CD14-positive monocyte (primary cell): ENCODE measurements around the gene SMAD3. TPM values are rescaled to one million over a fixed set of nuclear protein-coding genes. Genes with fewer than 3 reads are reported as not detected.
A peak's percentile ranks its signal among the peaks of the same experiment; 100 is the strongest.

Source experiments
- DNase-seq, 3 donors: peaks; one replicate each; pipeline ENCODE4 v3.0.0-alpha.2; 2011 to 2022
- H2AFZ ChIP-seq: 2 replicates; pipeline ENCODE4 v1.6.0; 2012; ENCODE audit warnings: mild to moderate bottlenecking, low read depth, low read length, inconsistent platforms; ENCODE audit not compliant: insufficient read depth, poor library complexity, severe bottlenecking
- H3K27ac ChIP-seq, 2 donors: 1 replicate in 1 of 2; 2 replicates in 1 of 2; pipeline ENCODE4 v1.5.1; 2012 to 2013; ENCODE audit warnings: low read length in 2 of 2, control low read depth in 1 of 2, inconsistent platforms in 1 of 2, low read depth in 1 of 2, mild to moderate bottlenecking in 1 of 2
- H3K27me3 ChIP-seq, 2 donors: one replicate each; pipeline versions ENCODE4 v1.6.0 to v1.6.1; 2011 to 2013; ENCODE audit warnings: low read length in 2 of 2; ENCODE audit not compliant: control insufficient read depth in 2 of 2, insufficient read depth in 2 of 2
- H3K36me3 ChIP-seq, 2 donors: replicated peaks in 1 of 2; 1 replicate in 1 of 2; 2 replicates in 1 of 2; pipeline versions ENCODE4 v1.5.1 to v1.6.1; 2012 to 2013; ENCODE audit warnings: low read length in 2 of 2, control low read depth in 1 of 2, inconsistent platforms in 1 of 2, mild to moderate bottlenecking in 1 of 2; ENCODE audit not compliant: insufficient read depth in 2 of 2, control insufficient read depth in 1 of 2
- H3K4me1 ChIP-seq, 2 donors: 1 replicate in 1 of 2; 2 replicates in 1 of 2; pipeline versions ENCODE4 v1.5.1 to v1.6.1; 2012 to 2013; ENCODE audit warnings: low read length in 2 of 2, control low read depth in 1 of 2, inconsistent platforms in 1 of 2, mild to moderate bottlenecking in 1 of 2, moderate library complexity in 1 of 2; ENCODE audit not compliant: insufficient read depth in 2 of 2, control insufficient read depth in 1 of 2
- H3K4me2 ChIP-seq: replicated peaks from 2 replicates; pipeline ENCODE3; 2012; ENCODE audit warnings: low read length, moderate library complexity, mild to moderate bottlenecking; ENCODE audit not compliant: poor library complexity, severe bottlenecking; ENCODE audit errors: extremely low read depth
- H3K4me3 ChIP-seq, 3 experiments: fragments of 200-600 bp in 1 of 3; sonication (generic) in 1 of 3; replicated peaks in 1 of 3; 1 replicate in 2 of 3; 2 replicates in 1 of 3; pipeline ENCODE4 v1.5.1; 2011 to 2013; ENCODE audit warnings: low read length in 3 of 3, mild to moderate bottlenecking in 3 of 3, control low read depth in 2 of 3, low read depth in 2 of 3, inconsistent platforms in 1 of 3, moderate library complexity in 1 of 3
- H3K79me2 ChIP-seq: 2 replicates; pipeline ENCODE4 v1.6.0; 2012; ENCODE audit warnings: mild to moderate bottlenecking, control low read depth, inconsistent platforms, low read length, moderate library complexity; ENCODE audit not compliant: insufficient read depth
- H3K9ac ChIP-seq: 2 replicates; pipeline ENCODE4 v1.6.0; 2017; ENCODE audit warnings: low read length, mild to moderate bottlenecking; ENCODE audit not compliant: insufficient read depth, poor library complexity, severe bottlenecking
- H3K9me3 ChIP-seq, 2 donors: replicated peaks in 1 of 2; 1 replicate in 1 of 2; 2 replicates in 1 of 2; pipeline versions ENCODE4 v1.5.1 to v1.6.1; 2012 to 2013; ENCODE audit warnings: low read length in 2 of 2, control low read depth in 1 of 2; ENCODE audit not compliant: control insufficient read depth in 1 of 2, insufficient read depth in 1 of 2
- H4K20me1 ChIP-seq: 2 replicates; pipeline ENCODE4 v1.6.0; 2012; ENCODE audit warnings: mild to moderate bottlenecking, low read length, control low read depth, moderate library complexity; ENCODE audit not compliant: insufficient read depth
- H3K27ac Mint-ChIP-seq, 7 donors: one replicate each; pipeline ENCODE4 v1.8.0; 2020; ENCODE audit warnings: mild to moderate bottlenecking in 7 of 7, mixed read lengths in 7 of 7, moderate library complexity in 6 of 7, inconsistent platforms in 2 of 7
- H3K27me3 Mint-ChIP-seq, 3 donors: one replicate each; pipeline ENCODE4 v1.8.0; 2021 to 2022; ENCODE audit warnings: low read depth in 3 of 3, mild to moderate bottlenecking in 3 of 3, mixed read lengths in 3 of 3, moderate library complexity in 3 of 3, inconsistent platforms in 1 of 3
- H3K36me3 Mint-ChIP-seq, 2 donors: one replicate each; pipeline ENCODE4 v1.8.0; 2020; ENCODE audit warnings: mixed read lengths in 2 of 2, inconsistent platforms in 1 of 2, mild to moderate bottlenecking in 1 of 2
- H3K4me1 Mint-ChIP-seq: one replicate; pipeline ENCODE4 v1.8.0; 2020; ENCODE audit warnings: mild to moderate bottlenecking, mixed read lengths
- H3K4me3 Mint-ChIP-seq, 2 donors: one replicate each; pipeline ENCODE4 v1.8.0; 2020; ENCODE audit warnings: mild to moderate bottlenecking in 2 of 2, mixed read lengths in 2 of 2, moderate library complexity in 1 of 2
- H3K9me3 Mint-ChIP-seq, 7 donors: one replicate each; pipeline ENCODE4 v1.8.0; 2020 to 2022; ENCODE audit warnings: mixed read lengths in 7 of 7, mild to moderate bottlenecking in 6 of 7, moderate library complexity in 6 of 7, inconsistent platforms in 2 of 7
- WGBS: methylation state at CpG from one replicate; pipeline ENCODE4 v1.1.5; 2013; ENCODE audit warnings: missing lambda C conversion rate; ENCODE audit not compliant: insufficient coverage; 5-methylcytosine and 5-hydroxymethylcytosine counted together
- intact Hi-C, 2 donors: fragments of 100-400 bp; cut with micrococcal nuclease; formaldehyde crosslinking; loops; one replicate each; pipeline versions ENCODE4 v1.15.0 to v1.15.1; 2023
- polyA plus RNA-seq, 3 donors: library from polyadenylated mRNA; depleted of rRNA in 1 of 3; unstranded in 2 of 3; stranded (reverse) in 1 of 3; fragments of 300-500 nt in 2 of 3; fragments of >200 nt in 1 of 3; fragmentation: Illumina TruSeq in 2 of 3; gene quantifications; 1 replicate in 2 of 3; 2 replicates in 1 of 3; pipeline ENCODE4 v1.2.3, GENCODE V29; 2012 to 2021
- TF ChIP-seq, protein P1 (sequence below): fragments of 200-600 bp; IDR thresholded peaks from one replicate; pipeline ENCODE4 v1.8.0; 2022; ENCODE audit warnings: antibody characterized with exemption, mild to moderate bottlenecking

Gene SMAD3
- polyA plus RNA-seq, 3 donors: 4.4 to 41.7 (median 5.4) TPM

DNA sequence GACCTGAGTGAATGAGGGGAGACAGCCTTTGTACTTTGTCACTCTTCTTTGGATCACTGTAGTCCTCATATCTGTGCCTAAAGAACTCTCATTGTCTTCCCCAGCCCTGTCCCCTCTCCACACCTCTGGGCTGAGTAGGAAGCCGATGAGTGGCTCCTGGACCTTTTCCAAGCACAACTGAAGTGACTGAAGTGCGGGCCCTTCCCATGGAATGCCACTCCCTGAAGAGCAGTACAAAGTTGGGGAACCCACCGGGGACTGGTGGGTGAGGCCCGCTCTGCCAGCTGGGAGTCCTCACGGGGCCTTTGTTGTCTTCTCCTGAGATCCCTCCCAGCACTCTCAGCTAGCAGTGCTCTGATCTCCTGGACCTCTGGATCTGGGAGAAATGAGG lies 99.0 kb downstream of the SMAD3 start:
- Mint-ChIP-seq H3K4me1 (peaks cover 22% of the 10 kb centered on the region), H3K36me3 (peaks cover 59 to 62% of the 10 kb centered on the region in 2 donors), H3K9me3 (no peaks in the 10 kb centered on the region), H3K27me3 (peaks cover 0 to 2% (median 0%) of the 10 kb centered on the region in 3 donors), H3K4me3 (no peak overlapping the region), H3K27ac (peak overlapping the region in 4 of 7 donors; percentile 15 to 72 (median 60))
- H3K27ac ChIP-seq: peak overlapping the region in 1 of 2 donors; percentile 53
- H3K9ac ChIP-seq: no peak overlapping the region
- H3K79me2 ChIP-seq: peaks cover 20% of the 10 kb centered on the region
- DNase-seq: no peak
- intact Hi-C loops: no loop called here
- TF ChIP-seq, protein P1, sequence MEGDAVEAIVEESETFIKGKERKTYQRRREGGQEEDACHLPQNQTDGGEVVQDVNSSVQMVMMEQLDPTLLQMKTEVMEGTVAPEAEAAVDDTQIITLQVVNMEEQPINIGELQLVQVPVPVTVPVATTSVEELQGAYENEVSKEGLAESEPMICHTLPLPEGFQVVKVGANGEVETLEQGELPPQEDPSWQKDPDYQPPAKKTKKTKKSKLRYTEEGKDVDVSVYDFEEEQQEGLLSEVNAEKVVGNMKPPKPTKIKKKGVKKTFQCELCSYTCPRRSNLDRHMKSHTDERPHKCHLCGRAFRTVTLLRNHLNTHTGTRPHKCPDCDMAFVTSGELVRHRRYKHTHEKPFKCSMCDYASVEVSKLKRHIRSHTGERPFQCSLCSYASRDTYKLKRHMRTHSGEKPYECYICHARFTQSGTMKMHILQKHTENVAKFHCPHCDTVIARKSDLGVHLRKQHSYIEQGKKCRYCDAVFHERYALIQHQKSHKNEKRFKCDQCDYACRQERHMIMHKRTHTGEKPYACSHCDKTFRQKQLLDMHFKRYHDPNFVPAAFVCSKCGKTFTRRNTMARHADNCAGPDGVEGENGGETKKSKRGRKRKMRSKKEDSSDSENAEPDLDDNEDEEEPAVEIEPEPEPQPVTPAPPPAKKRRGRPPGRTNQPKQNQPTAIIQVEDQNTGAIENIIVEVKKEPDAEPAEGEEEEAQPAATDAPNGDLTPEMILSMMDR: no peak
- no peak overlapping the region for H3K4me3 ChIP-seq
- H3K4me1 ChIP-seq: peaks cover 13 to 19% of the 10 kb centered on the region in 2 donors
- peaks cover 13% of the 10 kb centered on the region for H4K20me1 ChIP-seq
- H3K4me2 ChIP-seq: no peak overlapping the region
- WGBS: 93% methylated on average over 2 of the region's 5 CpGs
- no peak overlapping the region for H2AFZ ChIP-seq
- H3K27me3 ChIP-seq: no peaks in the 10 kb centered on the region
- peaks cover 50 to 51% of the 10 kb centered on the region in 2 donors for H3K36me3 ChIP-seq
- no peaks in the 10 kb centered on the region for H3K9me3 ChIP-seq

DNA sequence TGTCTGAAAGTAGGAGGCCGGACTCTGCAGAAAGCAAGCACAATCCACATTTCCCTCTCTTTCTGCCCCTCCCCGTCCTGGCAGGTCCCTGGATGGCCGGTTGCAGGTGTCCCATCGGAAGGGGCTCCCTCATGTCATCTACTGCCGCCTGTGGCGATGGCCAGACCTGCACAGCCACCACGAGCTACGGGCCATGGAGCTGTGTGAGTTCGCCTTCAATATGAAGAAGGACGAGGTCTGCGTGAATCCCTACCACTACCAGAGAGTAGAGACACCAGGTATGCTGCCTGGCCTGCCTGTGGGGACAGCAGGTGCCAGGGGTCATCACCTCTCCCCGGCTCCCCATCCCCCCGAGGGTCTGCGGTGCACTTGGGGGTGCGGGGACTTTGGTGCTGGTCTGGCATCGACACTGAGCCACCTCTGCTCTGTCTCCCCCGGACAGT lies 99.4 kb downstream of the SMAD3 start:
- Mint-ChIP-seq H3K4me1 (peaks cover 22% of the 10 kb centered on the region), H3K36me3 (peaks cover 63 to 66% of the 10 kb centered on the region in 2 donors), H3K27ac (peak overlapping the region in 5 of 7 donors; percentile 15 to 83 (median 58)), H3K27me3 (peaks cover 0 to 2% (median 0%) of the 10 kb centered on the region in 3 donors), H3K9me3 (no peaks in the 10 kb centered on the region), H3K4me3 (no peak overlapping the region)
- peaks cover 13 to 19% of the 10 kb centered on the region in 2 donors for H3K4me1 ChIP-seq
- no peak for DNase-seq
- WGBS: 97% methylated on average over 14 of the region's 17 CpGs
- peaks cover 13% of the 10 kb centered on the region for H4K20me1 ChIP-seq
- TF ChIP-seq, protein P1: no peak
- no peak overlapping the region for H2AFZ ChIP-seq
- intact Hi-C loops: loop anchor here in 1 of 2 donors (5.0 kb wide), 1 partner anchor 33 kb away; no protein-coding TSS in a partner anchor
- H3K79me2 ChIP-seq: peaks cover 20% of the 10 kb centered on the region
- H3K9me3 ChIP-seq: no peaks in the 10 kb centered on the region
- peaks cover 52 to 56% of the 10 kb centered on the region in 2 donors for H3K36me3 ChIP-seq
- H3K9ac ChIP-seq: no peak overlapping the region
- H3K4me3 ChIP-seq: no peak overlapping the region
- no peaks in the 10 kb centered on the region for H3K27me3 ChIP-seq
- H3K4me2 ChIP-seq: no peak overlapping the region
- peak overlapping the region in 1 of 2 donors; percentile 53 for H3K27ac ChIP-seq
